Endothelial cell of umbilical vein (primary cell): Measurements from ENCODE around the gene RPS19BP1.

Experiments used
- EZH2 ChIP-seq: IDR thresholded peaks from 2 replicates; pipeline ENCODE4 v1.6.1; 2012; ENCODE audit warnings: borderline replicate concordance, low read depth, mild to moderate bottlenecking, moderate library complexity, low read length, inconsistent platforms; ENCODE audit not compliant: severe bottlenecking
- JUN ChIP-seq: IDR thresholded peaks from 2 replicates; pipeline ENCODE4 v1.6.1; 2011; ENCODE audit warnings: borderline replicate concordance, low read depth; ENCODE audit not compliant: insufficient read length, insufficient read depth
- POLR2AphosphoS5 ChIP-seq: IDR thresholded peaks from 2 replicates; pipeline ENCODE4 v1.6.1; 2012; ENCODE audit warnings: low read depth, mild to moderate bottlenecking, control low read depth, low read length, moderate library complexity; ENCODE audit not compliant: insufficient read depth
- TF ChIP-seq, protein P1 (sequence below), 2 donors: IDR thresholded peaks; 1 replicate in 1 of 2; 2 replicates in 1 of 2; pipeline ENCODE4 v1.5.1; 2011; ENCODE audit warnings: low read length in 2 of 2, mild to moderate bottlenecking in 2 of 2, moderate library complexity in 2 of 2, control low read depth in 1 of 2, inconsistent platforms in 1 of 2, low read depth in 1 of 2; ENCODE audit not compliant: insufficient read depth in 1 of 2; ENCODE audit errors: extremely low read depth in 1 of 2

DNA sequence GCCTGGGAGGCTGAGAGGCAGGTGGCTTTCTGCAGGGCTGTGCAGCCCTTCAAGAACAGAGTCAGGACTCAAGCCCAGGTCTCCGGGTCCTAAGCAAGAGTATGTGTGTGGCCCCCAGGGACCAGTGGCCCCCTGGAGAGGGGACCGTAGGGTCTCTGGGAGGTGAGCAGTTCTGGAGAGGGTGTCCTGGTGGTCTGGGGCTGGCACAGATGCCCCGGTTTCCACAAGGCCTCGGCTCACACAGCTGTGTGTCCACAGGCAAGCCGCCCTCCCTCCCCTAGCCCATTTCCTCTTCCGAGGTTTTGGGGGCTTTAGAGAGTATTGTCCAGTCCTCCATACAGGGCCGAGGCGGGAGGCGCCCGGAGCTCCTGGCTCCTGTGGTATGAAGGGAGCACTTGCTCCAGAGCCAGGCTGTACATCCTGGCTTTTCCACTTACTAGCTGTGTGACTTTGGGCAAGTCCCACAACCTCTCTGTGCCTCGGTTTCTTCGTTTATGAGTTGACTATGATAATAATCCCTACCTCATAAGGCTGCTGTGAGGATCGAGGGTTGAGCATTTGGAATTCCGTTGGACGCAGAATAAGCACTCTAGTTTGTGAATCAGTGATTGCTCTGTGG is 3.4 kb upstream of the RPS19BP1 start:
- TF ChIP-seq POLR2AphosphoS5 (no peak), JUN (no peak), EZH2 (no peak)
- TF ChIP-seq, protein P1, sequence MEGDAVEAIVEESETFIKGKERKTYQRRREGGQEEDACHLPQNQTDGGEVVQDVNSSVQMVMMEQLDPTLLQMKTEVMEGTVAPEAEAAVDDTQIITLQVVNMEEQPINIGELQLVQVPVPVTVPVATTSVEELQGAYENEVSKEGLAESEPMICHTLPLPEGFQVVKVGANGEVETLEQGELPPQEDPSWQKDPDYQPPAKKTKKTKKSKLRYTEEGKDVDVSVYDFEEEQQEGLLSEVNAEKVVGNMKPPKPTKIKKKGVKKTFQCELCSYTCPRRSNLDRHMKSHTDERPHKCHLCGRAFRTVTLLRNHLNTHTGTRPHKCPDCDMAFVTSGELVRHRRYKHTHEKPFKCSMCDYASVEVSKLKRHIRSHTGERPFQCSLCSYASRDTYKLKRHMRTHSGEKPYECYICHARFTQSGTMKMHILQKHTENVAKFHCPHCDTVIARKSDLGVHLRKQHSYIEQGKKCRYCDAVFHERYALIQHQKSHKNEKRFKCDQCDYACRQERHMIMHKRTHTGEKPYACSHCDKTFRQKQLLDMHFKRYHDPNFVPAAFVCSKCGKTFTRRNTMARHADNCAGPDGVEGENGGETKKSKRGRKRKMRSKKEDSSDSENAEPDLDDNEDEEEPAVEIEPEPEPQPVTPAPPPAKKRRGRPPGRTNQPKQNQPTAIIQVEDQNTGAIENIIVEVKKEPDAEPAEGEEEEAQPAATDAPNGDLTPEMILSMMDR (IDR thresholded peaks at IDR 0.05; ENCODE audit: extremely low read depth in 1 of 2, insufficient read depth in 1 of 2, low read depth in 1 of 2, low read length in 2 of 2) = no peak
